ENCODE results near the gene RNF144B.

- no peak for TF ChIP-seq POLR2AphosphoS5 (IDR thresholded peaks at IDR 0.05; ENCODE audit: low read length)
- TF ChIP-seq POLR2A (IDR thresholded peaks at IDR 0.05; ENCODE audit: low read depth, low read length): no peak
- no peak for TF ChIP-seq SUZ12 (IDR thresholded peaks at IDR 0.05; ENCODE audit: unreplicated experiment)
- TF ChIP-seq, protein P1, sequence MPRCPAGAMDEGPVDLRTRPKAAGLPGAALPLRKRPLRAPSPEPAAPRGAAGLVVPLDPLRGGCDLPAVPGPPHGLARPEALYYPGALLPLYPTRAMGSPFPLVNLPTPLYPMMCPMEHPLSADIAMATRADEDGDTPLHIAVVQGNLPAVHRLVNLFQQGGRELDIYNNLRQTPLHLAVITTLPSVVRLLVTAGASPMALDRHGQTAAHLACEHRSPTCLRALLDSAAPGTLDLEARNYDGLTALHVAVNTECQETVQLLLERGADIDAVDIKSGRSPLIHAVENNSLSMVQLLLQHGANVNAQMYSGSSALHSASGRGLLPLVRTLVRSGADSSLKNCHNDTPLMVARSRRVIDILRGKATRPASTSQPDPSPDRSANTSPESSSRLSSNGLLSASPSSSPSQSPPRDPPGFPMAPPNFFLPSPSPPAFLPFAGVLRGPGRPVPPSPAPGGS (IDR thresholded peaks at IDR 0.05; ENCODE audit: borderline replicate concordance, insufficient read depth, low read depth, low read length, poor library complexity, severe bottlenecking): no peak
- TF ChIP-seq MAX (IDR thresholded peaks at IDR 0.05; ENCODE audit: low read depth, low read length): no peak
- no peak for TF ChIP-seq STAT3 (IDR thresholded peaks at IDR 0.05; ENCODE audit: low read depth, low read length)
- no peak for TF ChIP-seq CEBPB (IDR thresholded peaks at IDR 0.05; ENCODE audit: borderline replicate concordance in 1 of 2, low read depth in 2 of 2, low read length in 2 of 2)
- TF ChIP-seq NBN (IDR thresholded peaks at IDR 0.05): no peak
- TF ChIP-seq CHD2 (IDR thresholded peaks at IDR 0.05; ENCODE audit: borderline replicate concordance, low read depth, low read length): no peak
- TF ChIP-seq YY1 (IDR thresholded peaks at IDR 0.05; ENCODE audit: low read depth, low read length): no peak
- TF ChIP-seq FOXM1 (IDR thresholded peaks at IDR 0.05; ENCODE audit: low read depth, low read length): no peak
- no peak for TF ChIP-seq CTCF (IDR thresholded peaks at IDR 0.05 in 2 of 3, conservative IDR thresholded peaks at IDR 0.05 in 1 of 3; ENCODE audit: control insufficient read depth in 2 of 3, extremely low read depth in 1 of 3, insufficient read depth in 1 of 3, low read depth in 3 of 3, low read length in 3 of 3)
Observed at GRCh38 chr6:18507561-18507960, 120.4 kb downstream of the RNF144B start.
